GM12873 (cell line): ENCODE results near the gene PCYT1B.

Experiments used
- TF ChIP-seq, protein P1 (sequence below): IDR thresholded peaks from 2 replicates; pipeline ENCODE4 v1.5.1; 2012; ENCODE audit warnings: low read depth, mild to moderate bottlenecking, moderate library complexity, low read length, control low read depth; ENCODE audit not compliant: insufficient read depth; ENCODE audit errors: missing control alignments

The PCYT1B gene

DNA sequence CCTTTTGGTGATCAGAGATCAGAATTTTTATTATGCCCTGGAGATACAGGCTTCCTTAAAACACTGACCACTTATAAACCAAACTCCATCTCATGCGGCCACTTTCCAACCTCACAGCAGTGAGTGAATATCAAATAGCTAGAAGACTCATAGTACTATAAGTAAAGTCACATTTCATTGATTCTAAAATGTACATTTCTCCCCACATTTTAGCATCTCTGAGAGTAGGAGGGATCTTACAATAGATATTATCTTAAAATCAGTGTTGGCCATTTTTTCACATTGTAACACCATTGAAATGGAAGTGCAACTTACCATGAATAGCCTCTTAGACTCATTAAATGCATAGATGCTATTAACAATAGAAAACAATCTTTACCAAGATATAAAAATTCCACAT is 17.4 kb downstream of the PCYT1B start:
- TF ChIP-seq, protein P1, sequence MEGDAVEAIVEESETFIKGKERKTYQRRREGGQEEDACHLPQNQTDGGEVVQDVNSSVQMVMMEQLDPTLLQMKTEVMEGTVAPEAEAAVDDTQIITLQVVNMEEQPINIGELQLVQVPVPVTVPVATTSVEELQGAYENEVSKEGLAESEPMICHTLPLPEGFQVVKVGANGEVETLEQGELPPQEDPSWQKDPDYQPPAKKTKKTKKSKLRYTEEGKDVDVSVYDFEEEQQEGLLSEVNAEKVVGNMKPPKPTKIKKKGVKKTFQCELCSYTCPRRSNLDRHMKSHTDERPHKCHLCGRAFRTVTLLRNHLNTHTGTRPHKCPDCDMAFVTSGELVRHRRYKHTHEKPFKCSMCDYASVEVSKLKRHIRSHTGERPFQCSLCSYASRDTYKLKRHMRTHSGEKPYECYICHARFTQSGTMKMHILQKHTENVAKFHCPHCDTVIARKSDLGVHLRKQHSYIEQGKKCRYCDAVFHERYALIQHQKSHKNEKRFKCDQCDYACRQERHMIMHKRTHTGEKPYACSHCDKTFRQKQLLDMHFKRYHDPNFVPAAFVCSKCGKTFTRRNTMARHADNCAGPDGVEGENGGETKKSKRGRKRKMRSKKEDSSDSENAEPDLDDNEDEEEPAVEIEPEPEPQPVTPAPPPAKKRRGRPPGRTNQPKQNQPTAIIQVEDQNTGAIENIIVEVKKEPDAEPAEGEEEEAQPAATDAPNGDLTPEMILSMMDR, result no peak

DNA sequence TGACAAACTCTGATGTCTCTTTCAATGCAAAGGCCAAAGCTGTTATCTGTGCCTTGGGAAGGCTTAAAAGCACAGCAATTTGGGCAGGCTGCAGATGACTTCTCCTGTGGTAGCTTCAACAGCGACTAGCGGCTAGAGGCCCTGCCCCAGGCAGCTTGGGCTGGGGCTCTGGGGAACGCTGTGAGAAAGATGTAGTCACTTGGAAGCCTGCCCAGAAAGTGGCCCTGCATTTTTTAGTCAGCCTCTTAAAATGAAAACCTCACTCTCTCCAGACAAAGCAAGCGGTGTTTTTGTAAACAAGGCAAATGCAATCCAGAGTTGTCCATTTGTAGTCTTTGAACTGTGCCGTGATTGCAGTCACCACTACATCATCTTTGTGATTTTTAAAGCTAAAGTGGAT is 27.5 kb downstream of the PCYT1B start:
- TF ChIP-seq, protein P1, result no peak

DNA sequence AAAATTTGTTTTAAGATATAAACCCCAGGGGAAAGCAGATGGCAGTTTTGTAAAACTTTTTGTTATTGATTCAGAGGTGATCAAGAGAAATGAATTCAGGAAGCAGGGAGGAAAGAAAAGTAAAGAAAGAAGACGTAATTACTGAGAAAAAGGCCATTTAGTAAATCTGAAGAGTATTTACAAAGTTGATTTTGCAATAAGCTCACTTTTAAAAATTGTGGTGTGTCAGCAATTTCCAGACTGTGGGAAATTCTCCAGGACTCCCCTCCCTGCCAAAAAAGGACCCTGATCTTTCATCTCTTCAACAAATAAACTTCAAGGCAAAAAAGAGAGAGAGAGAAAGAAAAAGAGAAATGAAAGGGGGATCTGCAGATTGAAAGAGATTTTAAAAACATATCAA is 36.6 kb downstream of the PCYT1B start:
- TF ChIP-seq, protein P1, result no peak

DNA sequence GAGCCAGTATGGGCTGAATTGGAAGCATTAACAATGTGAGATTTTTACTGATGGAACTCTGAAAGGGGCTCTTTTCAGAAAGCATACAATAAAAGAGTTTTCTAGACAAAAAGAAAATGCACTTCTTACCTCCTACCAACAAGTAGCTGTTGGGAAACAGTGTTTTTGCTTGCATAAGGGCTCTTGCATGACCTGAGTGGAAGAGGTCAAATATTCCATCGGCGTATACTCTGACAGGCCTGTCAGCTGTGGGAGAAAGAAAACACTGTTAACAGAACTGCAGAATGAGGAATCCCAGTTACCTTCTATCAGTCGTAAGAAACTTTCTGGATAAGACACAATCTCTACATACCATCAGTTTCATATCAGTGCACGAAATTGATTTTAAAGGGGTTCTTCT is 39.5 kb downstream of the PCYT1B start:
- TF ChIP-seq, protein P1, result no peak

DNA sequence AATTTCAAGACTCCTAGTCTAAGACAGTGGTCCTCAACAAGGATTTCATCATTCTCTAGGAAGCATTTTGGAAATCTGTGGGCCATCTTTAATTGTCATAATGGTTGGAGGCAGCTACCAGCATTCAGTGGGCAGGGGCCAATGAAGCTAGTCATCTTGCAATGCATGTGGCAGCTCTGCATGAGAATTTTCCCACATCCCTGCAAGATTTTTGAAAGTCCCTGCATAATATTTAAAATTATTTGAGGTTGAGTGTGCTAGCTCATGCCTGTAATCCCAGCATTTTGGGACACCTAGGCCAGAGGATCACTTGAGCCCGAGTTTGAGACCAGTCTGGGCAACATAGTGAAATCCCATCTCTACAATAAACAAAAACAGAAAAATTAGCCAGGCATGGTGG is 44.0 kb downstream of the PCYT1B start:
- TF ChIP-seq, protein P1, result no peak

DNA sequence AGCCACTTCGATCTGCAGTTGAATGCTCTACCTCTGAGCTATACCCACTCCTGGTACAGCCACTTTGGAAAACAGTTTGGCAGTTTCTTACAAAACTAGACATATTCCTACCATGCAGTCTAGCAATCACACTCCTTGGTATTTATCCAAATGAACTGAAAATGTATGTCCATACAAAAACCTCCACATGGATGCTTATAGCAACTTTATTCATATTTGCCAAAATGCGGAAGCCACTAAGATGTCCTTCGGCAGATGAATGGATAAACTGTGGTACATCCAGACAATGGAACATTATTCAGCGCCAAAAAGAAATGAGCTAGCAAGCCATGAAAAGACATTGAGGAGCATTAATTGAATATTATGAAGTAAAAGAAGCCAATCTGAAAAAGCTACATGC is 45.3 kb downstream of the PCYT1B start:
- TF ChIP-seq, protein P1, result no peak

DNA sequence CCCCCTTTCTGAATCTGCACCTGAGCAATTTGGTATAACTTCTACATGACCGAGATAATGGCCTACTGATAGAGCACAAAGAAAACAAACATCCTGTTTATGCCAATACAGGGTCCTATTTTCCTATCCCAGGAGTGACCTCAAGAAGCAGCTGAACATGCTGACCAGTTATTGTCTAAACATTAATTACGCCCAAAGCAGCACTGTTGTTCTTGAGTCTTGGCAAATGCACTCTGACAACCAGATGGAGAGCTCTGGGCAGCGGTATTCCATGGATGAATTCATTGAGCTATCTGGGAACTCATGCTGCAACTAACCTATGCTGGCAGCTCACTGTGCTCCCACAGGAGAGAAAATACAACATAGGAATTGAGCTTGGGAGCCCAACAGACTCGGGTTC is 52.6 kb downstream of the PCYT1B start:
- TF ChIP-seq, protein P1, result no peak
